Neuronal stem cell (in vitro differentiated cells): ENCODE data around the gene SPECC1L.
A peak's percentile ranks its signal among the peaks of the same experiment; 100 is the strongest.

ENCODE experiments used
- DNase-seq: peaks from one replicate; pipeline ENCODE4 v3.0.0-alpha.2; 2013; ENCODE audit warnings: low spot score
- H2AFZ ChIP-seq: one replicate; pipeline ENCODE4 v1.6.1; 2013; ENCODE audit warnings: mild to moderate bottlenecking, low read length, inconsistent platforms
- H2AK5ac ChIP-seq: 2 replicates; pipeline ENCODE4 v1.6.1; 2013; ENCODE audit warnings: low read depth, mild to moderate bottlenecking, inconsistent platforms, low read length, moderate library complexity, mixed read lengths
- H2BK120ac ChIP-seq: 2 replicates; pipeline ENCODE4 v1.6.1; 2013; ENCODE audit warnings: low read depth, mild to moderate bottlenecking, inconsistent platforms, low read length, moderate library complexity, mixed read lengths
- H2BK12ac ChIP-seq: one replicate; pipeline ENCODE4 v1.6.1; 2013; ENCODE audit warnings: low read length, inconsistent platforms
- H2BK15ac ChIP-seq: 2 replicates; pipeline ENCODE4 v1.6.1; 2013; ENCODE audit warnings: mild to moderate bottlenecking, low read length, inconsistent platforms, mixed read lengths
- H2BK5ac ChIP-seq: one replicate; pipeline ENCODE4 v1.6.1; 2013; ENCODE audit warnings: inconsistent platforms, mild to moderate bottlenecking, low read length, moderate library complexity
- H3K14ac ChIP-seq: one replicate; pipeline ENCODE4 v1.6.1; 2013; ENCODE audit warnings: low read length, inconsistent platforms
- H3K18ac ChIP-seq: 2 replicates; pipeline ENCODE4 v1.6.1; 2013; ENCODE audit warnings: low read length, inconsistent platforms
- H3K23ac ChIP-seq: 2 replicates; pipeline ENCODE4 v1.6.1; 2013; ENCODE audit warnings: low read depth, mild to moderate bottlenecking, mixed read lengths, low read length, inconsistent platforms; ENCODE audit not compliant: poor library complexity
- H3K27ac ChIP-seq: replicated peaks from 3 replicates; pipeline ENCODE4 v1.5.1; 2013; ENCODE audit warnings: low read length, inconsistent platforms
- H3K27me3 ChIP-seq, 3 experiments: 2 replicates each; pipeline ENCODE4 v1.6.1; 2013; ENCODE audit warnings: low read length in 3 of 3, mild to moderate bottlenecking in 2 of 3, inconsistent platforms in 1 of 3, low read depth in 1 of 3, mixed read lengths in 1 of 3, moderate library complexity in 1 of 3; ENCODE audit not compliant: control insufficient read depth in 3 of 3, insufficient read depth in 3 of 3
- H3K36me3 ChIP-seq, 2 donors: replicated peaks in 1 of 2; 2 replicates each; pipeline ENCODE4 v1.6.1; 2013; ENCODE audit warnings: low read length in 2 of 2; ENCODE audit not compliant: control insufficient read depth in 2 of 2, insufficient read depth in 2 of 2
- H3K4ac ChIP-seq: 2 replicates; pipeline ENCODE4 v1.6.1; 2013; ENCODE audit warnings: inconsistent platforms, mild to moderate bottlenecking, low read length, moderate library complexity
- H3K4me1 ChIP-seq, 2 donors: 1 replicate in 1 of 2; 2 replicates in 1 of 2; pipeline ENCODE4 v1.6.1; 2013; ENCODE audit warnings: low read length in 2 of 2, low read depth in 1 of 2; ENCODE audit not compliant: control insufficient read depth in 2 of 2, insufficient read depth in 1 of 2
- H3K4me2 ChIP-seq: one replicate; pipeline ENCODE4 v1.6.1; 2013; ENCODE audit warnings: mild to moderate bottlenecking, low read length, inconsistent platforms; ENCODE audit not compliant: insufficient read depth, poor library complexity, severe bottlenecking
- H3K4me3 ChIP-seq, 2 donors: 2 replicates each; pipeline ENCODE4 v1.5.1; 2013; ENCODE audit warnings: low read length in 2 of 2, mild to moderate bottlenecking in 2 of 2, inconsistent platforms in 1 of 2, moderate library complexity in 1 of 2
- H3K79me1 ChIP-seq: one replicate; pipeline ENCODE4 v1.6.1; 2013; ENCODE audit warnings: low read depth, mild to moderate bottlenecking, inconsistent platforms, low read length, moderate library complexity
- H3K9ac ChIP-seq: one replicate; pipeline ENCODE4 v1.6.1; 2013; ENCODE audit warnings: mild to moderate bottlenecking, low read depth, low read length, inconsistent platforms; ENCODE audit not compliant: poor library complexity
- H3K9me3 ChIP-seq, 2 donors: replicated peaks in 1 of 2; 2 replicates each; pipeline versions ENCODE3 to v1.6.1; 2013; ENCODE audit warnings: low read length in 2 of 2, mild to moderate bottlenecking in 2 of 2, inconsistent platforms in 1 of 2, low read depth in 1 of 2, mixed read lengths in 1 of 2, moderate library complexity in 1 of 2; ENCODE audit not compliant: control insufficient read depth in 2 of 2, insufficient read depth in 1 of 2
- H4K8ac ChIP-seq: one replicate; pipeline ENCODE4 v1.6.1; 2013; ENCODE audit warnings: low read depth, mild to moderate bottlenecking, inconsistent platforms, low read length, moderate library complexity
- H4K91ac ChIP-seq: one replicate; pipeline ENCODE4 v1.6.1; 2013; ENCODE audit warnings: low read length, low read depth, mild to moderate bottlenecking, inconsistent platforms; ENCODE audit not compliant: poor library complexity
- WGBS, 2 donors: extraction: QIAGEN DNeasy Blood & Tissue Kit; methylation state at CpG; one replicate each; pipeline ENCODE4 v1.1.7; 2013; ENCODE audit warnings: missing lambda C conversion rate in 2 of 2, mixed read lengths in 1 of 2; ENCODE audit not compliant: insufficient read length in 2 of 2, insufficient replicate concordance in 1 of 2; ENCODE audit errors: extremely low coverage in 2 of 2; 5-methylcytosine and 5-hydroxymethylcytosine counted together

SPECC1L gene

GRCh38 chr22:24429411-24430365, 159.1 kb downstream of the SPECC1L start:
- WGBS, 2 donors, result no CpG with 5 or more reads among the region's 22 CpGs
- no peak overlapping the region for H2BK120ac ChIP-seq
- no peak for DNase-seq

GRCh38 chr22:24430431-24431308, 160.0 kb downstream of the SPECC1L start:
- DNase-seq, result no peak
- Histone ChIP-seq H2BK120ac (no peak overlapping the region), H3K4me2 (no peak overlapping the region), H3K23ac (no peak overlapping the region), H3K79me1 (peaks cover 5% of the 10 kb centered on the region), H3K18ac (peak overlapping the region; percentile 93), H3K4me1 (peaks cover 6 to 21% of the 10 kb centered on the region in 2 donors), H4K91ac (no peak overlapping the region), H2BK5ac (peak overlapping the region; percentile 80), H3K9me3 (no peaks in the 10 kb centered on the region), H2BK12ac (no peak overlapping the region), H2BK15ac (peak overlapping the region; percentile 50), H3K9ac (no peak overlapping the region), H2AK5ac (peak overlapping the region; percentile 25), H3K27ac (no peak overlapping the region), H3K4ac (no peak overlapping the region), H3K36me3 (no peaks in the 10 kb centered on the region), H2AFZ (no peak overlapping the region), H3K4me3 (peak overlapping the region in 1 of 2 donors; percentile 20), H4K8ac (no peak overlapping the region), H3K27me3 (peaks cover 0 to 11% (median 5%) of the 10 kb centered on the region in 3 experiments), H3K14ac (peak overlapping the region; percentile 56)
- WGBS, 2 donors, result no CpG with 5 or more reads among the region's 14 CpGs

More at GRCh38 chr22:24429411-24430365, 159.1 kb downstream of the SPECC1L start:
- H3K9me3 ChIP-seq, result no peaks in the 10 kb centered on the region
- peak overlapping the region; percentile 50 for H2BK15ac ChIP-seq
- no peak overlapping the region for H4K8ac ChIP-seq
- H2BK5ac ChIP-seq, result peak overlapping the region; percentile 80
- peak overlapping the region; percentile 25 for H2AK5ac ChIP-seq
- H2AFZ ChIP-seq, result peak overlapping the region; percentile 56
- H3K27ac ChIP-seq, result no peak overlapping the region
- H3K18ac ChIP-seq, result peak overlapping the region; percentile 93
- no peak overlapping the region for H3K4me3 ChIP-seq
- peaks cover 3 to 20% (median 15%) of the 10 kb centered on the region in 3 experiments for H3K27me3 ChIP-seq
- no peak overlapping the region for H2BK12ac ChIP-seq
- peaks cover 6 to 21% of the 10 kb centered on the region in 2 donors for H3K4me1 ChIP-seq
- peak overlapping the region; percentile 12 for H3K9ac ChIP-seq
- H3K4ac ChIP-seq, result no peak overlapping the region
- peak overlapping the region; percentile 58 for H3K14ac ChIP-seq
- H4K91ac ChIP-seq, result no peak overlapping the region
- H3K23ac ChIP-seq, result peak overlapping the region; percentile 74
- no peaks in the 10 kb centered on the region for H3K36me3 ChIP-seq
- peaks cover 5% of the 10 kb centered on the region for H3K79me1 ChIP-seq
- H3K4me2 ChIP-seq, result no peak overlapping the region

- Histone ChIP-seq H3K4me1 (peaks cover 6 to 19% of the 10 kb centered on the region in 2 donors), H3K79me1 (peaks cover 5% of the 10 kb centered on the region), H3K23ac (no peak overlapping the region), H3K27me3 (peaks cover 0 to 3% (median 0%) of the 10 kb centered on the region in 3 experiments), H2BK120ac (no peak overlapping the region), H3K4ac (no peak overlapping the region), H3K9ac (no peak overlapping the region), H3K14ac (no peak overlapping the region), H3K18ac (no peak overlapping the region), H2BK15ac (no peak overlapping the region), H4K8ac (no peak overlapping the region), H4K91ac (no peak overlapping the region), H2AK5ac (peak overlapping the region; percentile 21), H3K9me3 (no peaks in the 10 kb centered on the region), H2BK5ac (no peak overlapping the region), H3K4me2 (no peak overlapping the region), H2AFZ (no peak overlapping the region), H2BK12ac (no peak overlapping the region), H3K36me3 (no peaks in the 10 kb centered on the region), H3K27ac (no peak overlapping the region), H3K4me3 (peak overlapping the region in 1 of 2 donors; percentile 20)
- DNase-seq, result no peak
- no CpG with 5 or more reads among the region's 9 CpGs for WGBS, 2 donors
Observed at GRCh38 chr22:24431309-24432034, 160.8 kb downstream of the SPECC1L start.
